Endodermal cell (in vitro differentiated cells): ENCODE measurements around the gene TBCA. TPM values are rescaled to one million over a fixed set of nuclear protein-coding genes. Genes with fewer than 3 reads are reported as not detected.

Experiments
- DNase-seq: peaks from one replicate; pipeline ENCODE4 v3.0.0-alpha.2; 2017
- H3K27ac ChIP-seq: 2 replicates; pipeline ENCODE4 v1.5.1; 2013; ENCODE audit warnings: mild to moderate bottlenecking, low read depth, low read length, moderate library complexity
- H3K27me3 ChIP-seq: 2 replicates; pipeline ENCODE4 v1.6.1; 2013; ENCODE audit warnings: mild to moderate bottlenecking, low read length, moderate library complexity; ENCODE audit not compliant: insufficient read depth, control insufficient read depth, poor library complexity, severe bottlenecking
- H3K36me3 ChIP-seq: 2 replicates; pipeline ENCODE4 v1.7.0; 2013; ENCODE audit warnings: mild to moderate bottlenecking, low read length, moderate library complexity; ENCODE audit not compliant: control insufficient read depth, insufficient read depth
- H3K4me1 ChIP-seq: one replicate; pipeline ENCODE4 v1.7.0; 2013; ENCODE audit warnings: low read length; ENCODE audit not compliant: control insufficient read depth, insufficient read depth
- H3K4me3 ChIP-seq: 2 replicates; pipeline ENCODE4 v1.5.1; 2013; ENCODE audit warnings: mild to moderate bottlenecking, low read length, moderate library complexity
- H3K9ac ChIP-seq: 2 replicates; pipeline ENCODE4 v1.6.1; 2013; ENCODE audit warnings: mild to moderate bottlenecking, low read length, moderate library complexity; ENCODE audit not compliant: poor library complexity, severe bottlenecking; ENCODE audit errors: extremely low read depth
- H3K9me3 ChIP-seq: 2 replicates; pipeline ENCODE4 v1.6.1; 2013; ENCODE audit warnings: mild to moderate bottlenecking, low read length, moderate library complexity; ENCODE audit not compliant: control insufficient read depth
- H3K27ac Mint-ChIP-seq: 2 replicates; pipeline ENCODE4 v1.8.0; 2020; ENCODE audit warnings: mixed read lengths
- H3K27me3 Mint-ChIP-seq: 2 replicates; pipeline ENCODE4 v1.8.0; 2021; ENCODE audit warnings: mild to moderate bottlenecking, mixed read lengths; ENCODE audit not compliant: insufficient read depth
- H3K36me3 Mint-ChIP-seq: 2 replicates; pipeline ENCODE4 v1.8.0; 2020; ENCODE audit warnings: low read depth, mixed read lengths
- H3K4me1 Mint-ChIP-seq: 2 replicates; pipeline ENCODE4 v1.8.0; 2020; ENCODE audit warnings: mixed read lengths
- H3K4me3 Mint-ChIP-seq: 2 replicates; pipeline ENCODE4 v1.8.0; 2020; ENCODE audit warnings: mild to moderate bottlenecking, moderate library complexity, mixed read lengths
- H3K9me3 Mint-ChIP-seq: 2 replicates; pipeline ENCODE4 v1.8.0; 2020; ENCODE audit warnings: mild to moderate bottlenecking, mixed read lengths
- WGBS, 2 experiments: methylation state at CpG; one replicate each; pipeline versions ENCODE4 v1.1.5 to v1.1.7; 2013; ENCODE audit warnings: missing lambda C conversion rate in 2 of 2, mixed read lengths in 1 of 2; ENCODE audit not compliant: insufficient coverage in 1 of 2, insufficient read length in 1 of 2; 5-methylcytosine and 5-hydroxymethylcytosine counted together
- total RNA-seq, 2 donors: library from RNA; stranded (reverse); fragmentation: NEBNext Ultra II Directional in 1 of 2; extraction: Animal tissue kit (Norgen Biotek cat#: 25700) in 1 of 2; gene quantifications; 2 replicates in 1 of 2; 3 replicates in 1 of 2; pipeline ENCODE4 v1.2.1, GENCODE V29; 2021
- TF ChIP-seq, protein P1 (sequence below): fragments of 200-600 bp; sonication (generic); conservative IDR thresholded peaks from 2 replicates; pipeline ENCODE4 v1.5.0; 2021; ENCODE audit warnings: antibody characterized with exemption, mild to moderate bottlenecking

TBCA gene
- total RNA-seq, 2 donors from 2014 or later, result 415 to 454 TPM

DNA sequence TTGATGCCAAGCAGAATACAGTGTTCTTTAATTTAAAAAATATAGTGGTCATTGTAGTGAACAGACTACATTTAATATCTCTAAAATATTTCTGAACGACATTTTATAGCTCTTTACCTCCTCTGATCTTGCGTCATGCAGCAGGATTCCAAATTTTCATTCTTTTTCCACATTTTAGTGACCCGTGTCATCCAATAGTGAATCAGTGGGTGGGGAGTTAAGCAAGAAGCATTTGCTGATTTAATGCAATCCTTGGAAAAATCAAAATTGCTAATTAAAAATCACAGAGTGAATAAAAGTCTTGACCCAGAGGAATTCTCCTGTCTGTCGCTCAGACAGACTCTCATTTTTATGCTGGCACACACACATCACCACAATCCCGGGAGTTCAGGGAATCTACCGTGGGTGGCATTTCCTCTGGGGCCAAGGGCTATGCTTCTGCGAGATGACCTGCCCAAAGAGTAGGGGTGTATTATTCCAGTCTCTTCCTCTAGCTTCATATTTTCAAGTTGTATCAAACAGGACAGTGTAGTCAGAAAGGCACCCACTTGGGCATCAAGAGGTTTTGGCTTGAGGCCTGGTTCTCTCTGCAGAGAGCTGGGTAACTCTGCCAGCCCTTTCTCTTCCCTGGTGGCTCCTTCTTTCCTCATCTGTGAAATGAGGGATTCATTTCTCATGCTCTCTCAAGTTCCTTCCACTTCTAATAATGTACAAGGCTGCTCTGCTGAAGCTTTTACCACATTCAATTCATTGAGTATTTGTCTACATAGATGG, 112.9 kb downstream of the TBCA start:
- Mint-ChIP-seq H3K4me3 (no peak overlapping the region), H3K9me3 (no peaks in the 10 kb centered on the region), H3K36me3 (no peaks in the 10 kb centered on the region), H3K4me1 (peaks cover 2% of the 10 kb centered on the region), H3K27ac (no peak overlapping the region), H3K27me3 (peaks cover 42% of the 10 kb centered on the region)
- no peaks in the 10 kb centered on the region for H3K36me3 ChIP-seq
- no peak overlapping the region for H3K27ac ChIP-seq
- TF ChIP-seq, protein P1, sequence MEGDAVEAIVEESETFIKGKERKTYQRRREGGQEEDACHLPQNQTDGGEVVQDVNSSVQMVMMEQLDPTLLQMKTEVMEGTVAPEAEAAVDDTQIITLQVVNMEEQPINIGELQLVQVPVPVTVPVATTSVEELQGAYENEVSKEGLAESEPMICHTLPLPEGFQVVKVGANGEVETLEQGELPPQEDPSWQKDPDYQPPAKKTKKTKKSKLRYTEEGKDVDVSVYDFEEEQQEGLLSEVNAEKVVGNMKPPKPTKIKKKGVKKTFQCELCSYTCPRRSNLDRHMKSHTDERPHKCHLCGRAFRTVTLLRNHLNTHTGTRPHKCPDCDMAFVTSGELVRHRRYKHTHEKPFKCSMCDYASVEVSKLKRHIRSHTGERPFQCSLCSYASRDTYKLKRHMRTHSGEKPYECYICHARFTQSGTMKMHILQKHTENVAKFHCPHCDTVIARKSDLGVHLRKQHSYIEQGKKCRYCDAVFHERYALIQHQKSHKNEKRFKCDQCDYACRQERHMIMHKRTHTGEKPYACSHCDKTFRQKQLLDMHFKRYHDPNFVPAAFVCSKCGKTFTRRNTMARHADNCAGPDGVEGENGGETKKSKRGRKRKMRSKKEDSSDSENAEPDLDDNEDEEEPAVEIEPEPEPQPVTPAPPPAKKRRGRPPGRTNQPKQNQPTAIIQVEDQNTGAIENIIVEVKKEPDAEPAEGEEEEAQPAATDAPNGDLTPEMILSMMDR, result no peak
- no peak overlapping the region for H3K4me3 ChIP-seq
- no peak for DNase-seq
- peaks cover 53% of the 10 kb centered on the region for H3K27me3 ChIP-seq
- no peak overlapping the region for H3K9ac ChIP-seq
- no peaks in the 10 kb centered on the region for H3K9me3 ChIP-seq
- 89 to 91% methylated on average over 4 to 7 of the region's 7 CpGs for WGBS, 2 experiments
- no peaks in the 10 kb centered on the region for H3K4me1 ChIP-seq

DNA sequence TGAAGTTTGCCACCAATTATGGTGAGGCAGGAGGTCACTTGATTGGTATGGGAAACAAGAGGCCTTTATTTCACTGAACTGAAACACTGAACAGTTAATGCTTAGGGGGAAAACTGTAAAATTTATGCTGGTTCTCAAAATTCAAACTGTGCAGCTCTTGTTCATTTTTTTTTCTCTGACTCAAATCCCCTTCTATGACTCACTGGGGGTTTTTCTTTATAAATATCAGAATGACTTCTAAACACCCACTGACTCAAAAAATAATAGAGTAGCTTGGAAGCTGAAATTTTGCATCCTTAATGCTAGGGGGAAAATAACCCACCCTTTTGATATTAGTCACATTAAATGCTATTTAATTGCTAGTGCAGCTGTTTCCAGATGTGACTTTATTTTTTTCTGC, 113.5 kb downstream of the TBCA start:
- DNase-seq, result no peak
- H3K27me3 Mint-ChIP-seq, result peaks cover 47% of the 10 kb centered on the region

DNA sequence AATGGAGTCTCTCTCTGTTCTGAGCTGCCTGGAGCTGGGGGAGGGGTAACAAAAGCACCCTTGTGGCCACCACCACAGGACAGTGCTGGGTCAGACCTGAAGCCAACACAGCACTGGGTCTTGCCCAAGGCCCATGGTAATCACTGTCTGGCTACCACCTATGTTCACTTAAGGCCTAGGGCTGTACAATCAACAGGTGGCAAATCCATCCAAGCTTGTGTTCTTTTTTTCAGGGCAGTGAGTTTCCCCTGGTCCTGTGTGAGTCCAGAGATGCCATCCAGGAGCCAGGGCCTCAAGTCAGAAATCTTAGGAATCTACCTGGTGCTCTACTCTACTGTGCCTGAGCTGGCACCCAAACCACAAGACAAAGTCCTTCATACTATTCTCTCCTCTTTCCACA, 117.5 kb downstream of the TBCA start:
- no peak overlapping the region for H3K4me3 ChIP-seq
- no peak overlapping the region for H3K9ac ChIP-seq
- no peaks in the 10 kb centered on the region for H3K9me3 Mint-ChIP-seq
- H3K27me3 Mint-ChIP-seq, result peaks cover 84% of the 10 kb centered on the region
- peaks cover 2% of the 10 kb centered on the region for H3K4me1 Mint-ChIP-seq
- no peaks in the 10 kb centered on the region for H3K36me3 ChIP-seq
- no peaks in the 10 kb centered on the region for H3K36me3 Mint-ChIP-seq
- TF ChIP-seq, protein P1, result no peak
- no peaks in the 10 kb centered on the region for H3K9me3 ChIP-seq
- no peak overlapping the region for H3K4me3 Mint-ChIP-seq
- no peaks in the 10 kb centered on the region for H3K4me1 ChIP-seq
- H3K27ac Mint-ChIP-seq, result no peak overlapping the region
- DNase-seq, result no peak
- H3K27me3 ChIP-seq, result peaks cover 76% of the 10 kb centered on the region
- no peak overlapping the region for H3K27ac ChIP-seq

More for the DNA sequence above, 113.5 kb downstream of the TBCA start:
- H3K9me3 ChIP-seq, result no peaks in the 10 kb centered on the region
- no peaks in the 10 kb centered on the region for H3K4me1 ChIP-seq
- no peak overlapping the region for H3K9ac ChIP-seq
- Mint-ChIP-seq H3K27ac (no peak overlapping the region), H3K4me3 (no peak overlapping the region), H3K36me3 (no peaks in the 10 kb centered on the region), H3K4me1 (peaks cover 2% of the 10 kb centered on the region), H3K9me3 (no peaks in the 10 kb centered on the region)
- no peak overlapping the region for H3K4me3 ChIP-seq
- TF ChIP-seq, protein P1, result no peak
- H3K27me3 ChIP-seq, result peaks cover 57% of the 10 kb centered on the region
- no peak overlapping the region for H3K27ac ChIP-seq
- H3K36me3 ChIP-seq, result no peaks in the 10 kb centered on the region
